C4-2B (cell line): Measurements from ENCODE around the gene PRAC2.

Experiments used
- H3K27ac ChIP-seq: fragments of 450-650 bp; 2 replicates; pipeline ENCODE4 v1.5.1; 2017
- CTCF ChIP-seq: fragments of 450-650 bp; conservative IDR thresholded peaks from 2 replicates; pipeline ENCODE4 v1.5.1; 2017; ENCODE audit warnings: mild to moderate bottlenecking
- ZFX ChIP-seq: fragments of 450-650 bp; IDR thresholded peaks from 2 replicates; pipeline ENCODE4 v1.6.1; 2017

PRAC2 gene

GRCh38 chr17:48749621-48750553, 26.9 kb downstream of the PRAC2 start:
- no peak for TF ChIP-seq ZFX
- TF ChIP-seq CTCF, result no peak
- H3K27ac ChIP-seq, result peak overlapping the region; percentile 91

DNA sequence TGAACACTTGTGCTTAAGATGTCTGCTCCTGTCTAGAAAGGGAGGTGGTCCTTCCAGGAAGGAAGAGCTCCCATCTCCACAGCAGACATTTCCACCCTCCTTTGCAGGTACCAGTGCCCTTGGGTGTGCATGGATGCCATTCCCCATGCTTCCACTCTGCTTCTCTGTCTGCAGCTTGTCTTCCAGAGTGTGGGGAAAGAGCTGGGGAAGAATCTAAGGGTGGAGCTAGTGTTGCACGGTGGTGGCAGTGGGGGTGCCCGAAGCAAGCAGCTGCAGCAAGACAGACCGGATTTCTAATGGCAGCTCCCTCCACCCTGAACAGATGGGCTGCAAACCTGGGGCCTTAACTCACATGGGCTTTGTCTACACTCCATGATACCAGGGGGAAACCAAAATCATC, 28.2 kb downstream of the PRAC2 start:
- TF ChIP-seq CTCF, result no peak
- no peak for TF ChIP-seq ZFX
- peak overlapping the region; percentile 91 for H3K27ac ChIP-seq

GRCh38 chr17:48751733-48752398, 28.9 kb downstream of the PRAC2 start:
- peak overlapping the region; percentile 91 for H3K27ac ChIP-seq
- TF ChIP-seq ZFX (no peak), CTCF (no peak)

DNA sequence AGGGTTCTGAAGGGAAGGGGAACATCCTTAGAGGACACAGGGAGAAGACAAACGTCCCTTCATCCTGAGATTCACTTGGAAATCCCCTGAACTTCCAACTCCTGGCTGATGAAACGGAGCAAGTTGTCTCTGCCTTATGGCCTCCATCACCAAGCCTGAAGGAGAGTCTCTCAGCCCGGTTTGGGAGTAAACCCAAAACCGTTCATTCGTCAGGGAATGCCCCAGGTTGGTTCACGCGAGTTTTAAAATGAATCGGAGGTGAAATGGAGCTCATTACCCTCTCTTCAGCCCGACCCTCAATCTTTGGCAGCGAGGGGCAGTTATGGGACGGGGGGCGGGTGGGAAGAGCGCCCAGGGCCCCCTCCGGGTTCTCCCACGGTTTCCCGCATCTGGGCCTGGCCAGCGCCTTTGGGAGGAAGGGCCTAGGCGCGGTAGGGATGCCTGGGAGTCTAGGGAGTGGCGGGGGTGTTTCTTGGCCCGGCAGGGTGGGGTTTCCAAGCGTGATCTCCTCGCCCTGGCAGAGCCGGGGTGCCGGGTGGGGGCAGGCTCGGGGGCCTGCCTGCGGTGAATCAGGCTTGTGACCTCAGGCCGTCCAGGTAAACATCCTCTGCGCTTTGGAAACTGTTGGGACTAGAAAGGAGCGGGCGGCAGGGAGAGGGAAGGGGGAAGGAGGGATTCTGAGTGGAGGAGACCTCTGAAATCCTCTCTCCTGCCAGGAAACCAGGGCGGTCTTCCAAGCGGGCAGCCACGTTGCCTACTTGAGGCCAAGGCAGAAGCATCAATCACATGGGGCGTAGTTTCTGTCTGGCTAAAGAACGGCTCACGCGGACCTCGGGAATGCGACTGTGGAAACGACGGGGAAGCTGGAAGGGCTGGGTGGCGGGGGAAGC, 29.7 kb downstream of the PRAC2 start:
- H3K27ac ChIP-seq, result peak overlapping the region; percentile 91
- TF ChIP-seq ZFX (no peak), CTCF (no peak)

DNA sequence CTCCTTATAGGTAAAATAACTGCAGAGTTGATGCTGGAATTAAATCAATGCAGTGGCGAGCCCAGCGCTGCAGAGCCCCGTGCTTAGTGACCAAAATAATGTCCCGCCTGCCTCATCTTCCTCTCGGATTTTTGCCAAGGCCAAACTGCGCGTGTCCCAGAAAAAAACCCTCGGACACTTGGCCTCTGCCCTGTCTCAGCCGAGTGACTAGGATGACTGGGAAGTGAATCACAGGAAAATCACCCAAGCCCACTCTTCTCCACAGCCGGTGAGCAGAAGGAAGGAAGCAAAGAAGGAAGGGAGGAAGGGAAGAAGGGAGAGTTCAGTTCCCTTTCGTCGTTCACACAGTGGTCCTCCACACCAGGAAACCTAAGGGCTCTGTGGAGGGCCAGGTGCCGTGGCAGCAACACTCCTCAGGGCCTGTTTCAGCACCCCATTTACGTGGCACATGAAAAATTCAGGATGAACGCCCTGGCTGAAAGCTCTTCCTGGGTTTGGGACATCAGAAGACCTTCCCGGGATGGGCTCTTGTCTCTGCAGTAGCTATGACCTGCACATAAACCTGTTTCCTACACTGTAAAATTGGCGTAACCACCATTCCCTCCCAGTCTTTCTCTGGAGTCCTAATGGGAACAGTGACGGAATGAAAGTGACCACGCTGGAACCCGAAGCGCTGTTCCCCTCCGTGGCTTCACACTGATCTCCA, 31.0 kb downstream of the PRAC2 start:
- TF ChIP-seq ZFX (no peak), CTCF (no peak)
- H3K27ac ChIP-seq, result peak overlapping the region; percentile 91

DNA sequence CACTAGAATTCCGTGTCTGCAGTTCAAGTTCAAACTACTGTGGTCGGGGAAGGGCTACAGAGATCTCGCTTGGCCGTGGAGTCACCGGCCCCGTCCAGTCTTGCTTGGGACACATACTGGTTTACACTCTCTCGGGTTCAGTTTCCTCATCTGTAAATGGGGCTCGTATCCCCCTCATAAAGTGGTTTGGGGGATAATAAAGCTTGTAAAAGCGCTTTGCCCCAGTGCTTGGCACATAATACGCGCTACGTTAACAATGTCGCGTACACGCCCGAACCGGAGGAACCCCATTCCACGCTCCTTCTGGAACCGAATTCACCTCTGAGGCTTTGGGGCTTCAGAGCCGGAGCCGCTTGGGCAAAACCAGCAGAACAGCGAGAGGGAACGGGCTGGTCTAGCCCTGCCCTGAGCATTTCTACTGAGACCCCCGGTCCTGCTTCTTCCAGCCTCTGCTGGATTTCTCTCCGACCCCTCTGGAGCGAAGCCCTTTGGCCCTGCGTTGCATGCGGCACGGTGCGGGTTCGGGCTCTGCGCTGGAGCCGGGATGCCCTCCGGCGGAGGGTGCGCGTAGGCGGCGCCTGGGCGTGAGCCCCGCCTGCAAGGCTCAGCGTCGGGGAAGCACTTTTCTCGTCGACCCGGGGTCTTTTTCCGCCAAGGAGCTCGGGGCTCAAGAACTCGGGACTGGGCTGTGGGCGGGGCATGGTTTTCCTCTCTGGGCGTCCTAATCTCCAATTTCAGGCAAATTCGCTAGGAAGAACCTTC, 31.7 kb downstream of the PRAC2 start:
- peak overlapping the region; percentile 91 for H3K27ac ChIP-seq
- TF ChIP-seq ZFX, result no peak
- TF ChIP-seq CTCF, result no peak
